Measurements from ENCODE around the gene ZNF598.

The ZNF598 gene

DNA sequence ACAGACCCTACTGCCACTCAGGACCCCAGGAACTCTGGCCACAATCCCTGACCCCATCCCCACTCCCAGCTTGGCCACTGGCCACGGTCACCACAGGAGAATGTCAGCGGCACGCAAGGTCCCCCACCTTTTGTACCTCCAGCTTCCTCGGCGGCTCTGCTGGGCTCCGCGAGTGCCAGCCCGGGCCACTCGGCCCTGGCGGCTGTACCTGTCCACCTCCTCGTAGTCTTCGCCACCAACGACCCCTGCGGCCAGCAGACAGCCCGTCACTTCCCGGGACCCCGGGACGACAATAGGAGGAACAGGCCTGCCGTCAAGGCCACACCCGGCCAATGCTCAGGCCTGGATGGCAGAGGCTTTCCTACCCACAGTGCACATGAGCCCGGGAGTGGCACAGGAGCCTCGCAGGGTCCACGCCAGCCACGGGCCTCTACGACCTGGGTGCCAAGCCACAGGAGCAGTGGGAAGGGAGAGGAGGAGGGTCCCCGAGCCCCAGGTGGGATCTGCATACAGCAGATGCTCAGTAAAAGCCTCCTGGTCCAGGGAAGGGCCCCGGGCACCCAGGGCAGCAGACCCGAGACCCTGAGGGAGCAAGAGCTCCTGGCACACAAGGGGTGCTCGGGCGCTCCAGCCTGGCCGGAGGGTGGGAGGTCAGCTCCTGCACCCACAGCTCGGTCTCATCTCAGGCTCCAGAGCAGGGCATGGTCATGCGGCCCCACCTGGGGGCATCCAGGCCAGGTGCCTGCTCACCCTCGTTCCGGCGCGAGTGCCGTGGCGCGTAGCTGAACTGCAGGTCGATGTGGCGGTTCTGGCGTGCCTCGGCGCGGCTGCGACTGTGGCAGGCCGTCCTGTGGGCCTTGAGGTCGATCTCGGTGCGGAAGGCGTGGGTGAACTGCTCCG lies 7.9 kb downstream of the ZNF598 start:
- DNase-seq (ENCODE audit: low spot score), result no peak
- TF ChIP-seq, protein P1, sequence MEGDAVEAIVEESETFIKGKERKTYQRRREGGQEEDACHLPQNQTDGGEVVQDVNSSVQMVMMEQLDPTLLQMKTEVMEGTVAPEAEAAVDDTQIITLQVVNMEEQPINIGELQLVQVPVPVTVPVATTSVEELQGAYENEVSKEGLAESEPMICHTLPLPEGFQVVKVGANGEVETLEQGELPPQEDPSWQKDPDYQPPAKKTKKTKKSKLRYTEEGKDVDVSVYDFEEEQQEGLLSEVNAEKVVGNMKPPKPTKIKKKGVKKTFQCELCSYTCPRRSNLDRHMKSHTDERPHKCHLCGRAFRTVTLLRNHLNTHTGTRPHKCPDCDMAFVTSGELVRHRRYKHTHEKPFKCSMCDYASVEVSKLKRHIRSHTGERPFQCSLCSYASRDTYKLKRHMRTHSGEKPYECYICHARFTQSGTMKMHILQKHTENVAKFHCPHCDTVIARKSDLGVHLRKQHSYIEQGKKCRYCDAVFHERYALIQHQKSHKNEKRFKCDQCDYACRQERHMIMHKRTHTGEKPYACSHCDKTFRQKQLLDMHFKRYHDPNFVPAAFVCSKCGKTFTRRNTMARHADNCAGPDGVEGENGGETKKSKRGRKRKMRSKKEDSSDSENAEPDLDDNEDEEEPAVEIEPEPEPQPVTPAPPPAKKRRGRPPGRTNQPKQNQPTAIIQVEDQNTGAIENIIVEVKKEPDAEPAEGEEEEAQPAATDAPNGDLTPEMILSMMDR (IDR thresholded peaks at IDR 0.05; ENCODE audit: extremely low read depth, missing control alignments), result no peak

DNA sequence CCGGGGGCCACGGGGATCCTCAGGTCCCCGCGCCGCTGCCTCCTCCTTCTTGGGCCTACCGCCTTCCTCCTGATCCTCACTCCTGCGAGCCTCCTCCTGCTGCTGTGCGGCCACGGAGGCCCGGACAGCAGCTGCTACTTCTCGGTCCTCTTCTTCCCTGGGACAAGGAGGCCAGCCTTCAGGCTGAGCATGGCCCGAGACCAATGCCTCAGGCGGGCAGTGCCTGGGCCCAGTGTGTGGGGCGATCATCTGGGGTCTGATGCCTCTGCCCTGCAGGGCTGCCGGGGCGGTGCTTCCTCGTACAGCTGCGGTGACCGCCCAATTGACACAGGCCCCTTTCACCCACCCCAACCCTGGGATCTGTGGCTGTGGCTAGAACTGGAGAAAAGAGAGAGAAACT lies 8.6 kb downstream of the ZNF598 start:
- TF ChIP-seq, protein P1 (IDR thresholded peaks at IDR 0.05; ENCODE audit: extremely low read depth, missing control alignments), result no peak
- DNase-seq (ENCODE audit: low spot score), result no peak

DNA sequence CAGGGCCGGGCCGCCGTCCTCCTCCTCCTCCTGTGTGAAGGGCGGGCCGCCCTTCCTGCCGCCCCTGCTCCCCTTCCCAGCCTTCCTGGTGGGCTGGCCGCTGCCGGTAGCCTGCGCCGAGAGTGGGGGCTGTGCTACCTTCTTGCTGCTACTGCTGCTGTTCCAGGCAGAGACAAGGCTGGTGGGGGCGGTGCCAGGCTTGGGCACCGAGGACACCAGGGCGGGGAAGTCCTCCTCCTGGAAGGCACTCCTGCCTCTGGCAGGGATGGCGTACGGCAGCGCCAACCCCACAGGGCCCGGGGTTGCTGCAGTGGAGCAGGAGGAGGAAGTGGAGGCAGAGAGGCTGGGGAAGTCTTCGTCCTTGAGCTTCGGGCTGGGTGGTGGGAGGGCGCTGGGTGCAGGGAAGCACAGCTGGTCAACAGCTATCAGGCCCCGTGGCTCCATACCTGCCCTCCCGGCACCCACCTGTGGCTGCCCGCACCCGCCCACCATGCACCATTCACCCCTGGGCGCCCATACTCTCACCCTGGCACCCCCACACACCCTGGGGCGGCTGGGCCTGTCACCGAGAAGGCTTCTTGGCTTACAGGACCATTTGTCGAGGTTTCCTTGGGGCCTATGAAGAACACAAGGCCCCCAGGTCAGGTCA lies 9.6 kb downstream of the ZNF598 start:
- TF ChIP-seq, protein P1 (IDR thresholded peaks at IDR 0.05; ENCODE audit: extremely low read depth, missing control alignments), result no peak
- no peak for DNase-seq (ENCODE audit: low spot score)

DNA sequence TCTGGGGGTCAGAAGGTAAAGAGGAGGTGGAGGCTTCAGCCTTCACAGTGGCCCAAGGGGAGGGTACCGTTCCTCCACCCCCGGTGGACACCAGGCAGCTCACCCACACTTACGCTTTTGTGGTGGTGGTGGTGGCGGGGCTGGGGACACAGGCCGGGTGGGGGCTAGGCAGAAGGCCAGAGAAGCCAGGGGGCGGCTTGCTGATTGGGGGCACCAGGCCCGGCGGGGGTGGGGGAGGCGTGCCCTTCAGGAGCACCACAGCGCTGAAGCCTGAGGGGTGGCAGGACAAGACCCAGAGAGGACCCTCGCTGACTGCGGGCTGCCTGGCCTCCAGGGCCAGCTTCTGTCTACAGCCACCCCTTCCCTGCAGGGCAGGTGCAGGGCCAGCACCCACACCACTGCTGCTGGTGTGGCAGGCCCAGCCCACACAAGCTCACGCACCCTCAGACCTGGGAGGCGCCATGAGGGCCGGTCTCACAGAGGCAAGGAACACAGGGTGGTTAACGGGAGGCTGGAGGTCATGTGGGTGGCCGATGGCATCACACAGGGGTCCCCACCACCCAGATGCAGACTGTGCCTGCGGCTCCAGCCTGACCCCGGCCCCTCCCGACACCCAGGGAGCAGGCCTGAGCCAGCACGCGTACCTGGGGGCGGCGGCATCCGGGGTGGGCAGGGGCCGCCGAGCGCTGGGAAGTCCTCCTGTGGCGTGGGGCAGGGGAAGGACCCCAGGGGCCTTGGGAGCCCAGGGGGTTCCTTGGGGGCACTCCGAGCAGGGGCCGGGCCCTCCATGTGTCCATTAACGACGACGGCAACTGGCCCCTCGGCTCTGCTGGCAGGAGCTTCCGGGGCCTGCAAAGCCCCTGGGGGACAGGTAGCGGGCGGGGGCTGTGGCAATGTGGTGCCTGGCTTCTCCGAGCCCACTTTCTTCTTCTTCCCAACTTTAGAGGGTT lies 10.5 kb downstream of the ZNF598 start:
- DNase-seq (ENCODE audit: low spot score), result no peak

DNA sequence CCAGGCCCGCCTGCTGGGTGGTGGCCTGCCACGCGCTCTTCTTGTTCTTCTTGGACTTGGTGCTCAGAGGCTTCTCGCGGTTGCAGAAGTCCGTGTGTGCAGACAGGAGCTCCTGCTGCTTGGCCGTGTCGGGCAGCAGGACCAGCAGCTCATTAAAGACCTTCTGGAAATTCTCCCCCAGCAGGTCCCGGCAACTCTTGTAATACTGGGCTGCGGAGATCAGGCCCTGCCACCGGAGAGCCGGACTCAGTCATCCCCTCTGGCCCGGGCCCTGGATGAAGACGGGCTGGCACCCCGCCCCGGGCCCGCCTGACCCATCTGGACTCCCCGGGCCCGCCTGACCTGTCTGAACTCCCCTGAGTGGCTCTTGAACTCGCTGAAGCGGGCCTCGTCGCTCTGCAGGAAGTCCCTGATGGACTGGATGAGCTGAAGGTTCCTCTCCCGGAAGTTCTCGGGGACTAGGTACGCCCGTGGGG lies 11.2 kb downstream of the ZNF598 start:
- TF ChIP-seq, protein P1 (IDR thresholded peaks at IDR 0.05; ENCODE audit: extremely low read depth, missing control alignments), result no peak
- DNase-seq (ENCODE audit: low spot score), result no peak

More for the DNA sequence above, 10.5 kb downstream of the ZNF598 start:
- TF ChIP-seq, protein P1 (IDR thresholded peaks at IDR 0.05; ENCODE audit: extremely low read depth, missing control alignments), result no peak

DNA sequence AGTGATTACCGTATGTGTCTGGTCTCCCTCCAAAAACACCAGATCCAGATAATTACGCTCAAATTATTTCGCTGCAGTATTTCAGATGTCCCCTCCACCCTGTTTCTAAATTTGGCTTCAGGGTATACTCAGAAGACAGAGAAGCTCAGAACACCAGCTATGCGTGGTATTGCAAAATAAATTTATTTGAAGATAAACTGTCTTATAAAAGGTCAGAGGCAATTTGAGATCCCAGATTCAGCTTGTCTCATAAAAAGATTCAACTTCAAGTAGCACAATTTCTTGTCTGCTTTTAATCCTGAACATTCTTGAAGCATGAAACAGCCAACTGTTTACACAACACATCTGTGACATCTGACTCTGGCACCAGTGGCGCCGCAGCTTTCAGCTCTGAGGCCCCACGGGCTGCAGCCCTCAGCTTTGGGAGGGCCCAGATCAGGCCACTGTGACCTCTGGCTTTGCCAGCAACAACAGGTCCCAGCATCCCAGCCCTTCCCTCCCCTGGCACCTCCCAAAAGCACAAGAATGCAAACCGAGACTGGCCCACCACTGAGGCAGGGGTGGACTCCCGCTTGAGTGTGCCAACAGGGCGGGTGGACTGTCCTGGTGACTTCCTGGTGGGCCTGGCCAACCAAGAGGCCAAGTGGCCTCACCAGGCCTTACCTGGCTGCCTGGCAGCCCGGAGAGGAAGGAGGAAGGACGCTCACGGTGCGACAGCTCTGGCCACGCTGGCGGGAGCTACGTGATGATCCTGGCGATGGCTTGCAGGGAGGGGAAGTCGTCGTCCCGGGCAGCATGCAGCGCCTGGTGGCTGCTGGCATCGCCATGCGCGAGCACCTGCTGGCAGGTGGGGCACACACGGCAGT lies 11.9 kb downstream of the ZNF598 start:
- no peak for DNase-seq (ENCODE audit: low spot score)
- TF ChIP-seq, protein P1 (IDR thresholded peaks at IDR 0.05; ENCODE audit: extremely low read depth, missing control alignments), result no peak
